HG03103 (cell line): ENCODE data around the gene TBX5.
"Not testable (repeated sequence)": the region's sequence is repeated elsewhere in the genome, so short reads cannot be mapped to it uniquely, and the experiment has no call there.

Source experiments
- ATAC-seq: cut with Tn5 transposase; IDR thresholded peaks from one replicate; pipeline ENCODE4 v1.9.1; 2021; ENCODE audit warnings: low read depth; ENCODE audit not compliant: unreplicated experiment

The TBX5 gene

GRCh38 chr12:114393569-114393968 lies 12.4 kb downstream of the TBX5 start:
- no peak for ATAC-seq

GRCh38 chr12:114392909-114393308 lies 13.0 kb downstream of the TBX5 start:
- no peak for ATAC-seq

GRCh38 chr12:114391088-114391487 lies 14.9 kb downstream of the TBX5 start:
- ATAC-seq = no peak

- ATAC-seq = no peak
Observed at GRCh38 chr12:114384739-114385138, 21.2 kb downstream of the TBX5 start.

GRCh38 chr12:114381177-114381576 lies 24.8 kb downstream of the TBX5 start:
- ATAC-seq = no peak

- ATAC-seq = no peak
Observed at GRCh38 chr12:114371733-114372132, 34.2 kb downstream of the TBX5 start.

GRCh38 chr12:114371250-114371649 lies 34.7 kb downstream of the TBX5 start:
- no peak for ATAC-seq

- ATAC-seq = no peak
Observed at GRCh38 chr12:114368685-114369452, 37.1 kb downstream of the TBX5 start.

- no peak for ATAC-seq
Observed at GRCh38 chr12:114361992-114362391, 44.0 kb downstream of the TBX5 start.

GRCh38 chr12:114361545-114361944 lies 44.4 kb downstream of the TBX5 start:
- ATAC-seq = no peak

GRCh38 chr12:114360485-114360884 lies 45.5 kb downstream of the TBX5 start:
- no peak for ATAC-seq

GRCh38 chr12:114355389-114356088 lies 50.4 kb downstream of the TBX5 start:
- no peak for ATAC-seq

GRCh38 chr12:114349239-114349638 lies 56.7 kb downstream of the TBX5 start:
- ATAC-seq = not testable (repeated sequence)

- no peak for ATAC-seq
Observed at GRCh38 chr12:114347861-114348260, 58.1 kb downstream of the TBX5 start.

- ATAC-seq = no peak
Observed at GRCh38 chr12:114344831-114345230, 61.1 kb downstream of the TBX5 start.

- no peak for ATAC-seq
Observed at GRCh38 chr12:114344303-114344663, 61.7 kb downstream of the TBX5 start.

- ATAC-seq = no peak
Observed at GRCh38 chr12:114343585-114344302, 62.2 kb downstream of the TBX5 start.

- no peak for ATAC-seq
Observed at GRCh38 chr12:114342656-114343055, 63.3 kb downstream of the TBX5 start.

- no peak for ATAC-seq
Observed at GRCh38 chr12:114341635-114342034, 64.3 kb downstream of the TBX5 start.

GRCh38 chr12:114340231-114340630 lies 65.7 kb downstream of the TBX5 start:
- no peak for ATAC-seq

- no peak for ATAC-seq
Observed at GRCh38 chr12:114339626-114340025, 66.3 kb downstream of the TBX5 start.
